Activated CD4-positive, CD25-positive, alpha-beta regulatory T cell treated with anti-CD3 and anti-CD28 coated beads, Interleukin-2, amount 50 U/mL, for 16 hours (primary cell): ENCODE data around the gene LILRB3.
A peak's percentile ranks its signal among the peaks of the same experiment; 100 is the strongest.
"Not testable (repeated sequence)": the region's sequence is repeated elsewhere in the genome, so short reads cannot be mapped to it uniquely, and the experiment has no call there.

ENCODE experiments used
- DNase-seq: peaks from one replicate; pipeline ENCODE4 v3.0.0-alpha.2; 2020; ENCODE audit warnings: low read depth, low spot score

LILRB3 gene

DNA sequence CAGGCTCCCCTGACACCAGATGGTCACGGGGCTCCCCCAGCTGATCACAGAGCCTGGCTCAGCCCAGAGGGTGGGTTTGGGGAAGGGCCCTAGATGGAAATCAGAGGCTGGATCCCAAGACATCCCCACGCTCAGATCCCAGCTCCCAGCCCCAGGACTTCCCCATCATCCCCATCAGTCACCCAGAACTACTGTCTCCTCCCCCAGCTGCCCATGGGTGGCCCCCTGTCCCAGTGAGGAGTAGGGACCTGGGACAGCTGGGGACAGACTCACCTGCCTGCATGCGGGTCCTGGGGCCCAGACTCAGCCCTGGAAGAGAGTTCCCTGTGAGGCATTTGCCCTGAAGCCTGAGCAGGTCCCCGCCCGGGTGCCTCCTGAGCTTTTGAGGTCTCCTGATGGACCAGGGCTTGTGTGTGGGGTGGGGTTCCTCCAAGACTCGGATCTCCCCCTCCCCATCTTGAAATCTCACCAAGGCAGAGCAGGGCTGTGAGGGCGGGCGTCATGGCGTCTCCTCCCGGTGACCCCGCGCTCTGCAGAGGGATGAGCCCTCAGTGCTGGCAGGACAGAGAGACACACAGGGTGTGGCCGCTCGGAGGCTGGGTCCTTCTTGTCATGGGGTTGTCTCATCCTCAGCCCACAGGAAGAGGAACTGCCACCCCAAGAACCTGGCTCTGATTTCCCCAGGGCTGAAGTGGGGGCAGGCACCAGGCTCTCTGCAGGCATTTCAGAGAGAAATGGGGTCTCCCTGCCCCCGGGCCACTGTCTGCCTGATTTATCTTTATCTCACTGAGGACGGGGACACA, at the start of gene LILRB3:
TSS of gene LILRB3 (minus strand) at position 534 of the 803 bp plus-strand sequence. CDS start at position 503, 31 bp downstream.
- not testable (repeated sequence) for DNase-seq

DNA sequence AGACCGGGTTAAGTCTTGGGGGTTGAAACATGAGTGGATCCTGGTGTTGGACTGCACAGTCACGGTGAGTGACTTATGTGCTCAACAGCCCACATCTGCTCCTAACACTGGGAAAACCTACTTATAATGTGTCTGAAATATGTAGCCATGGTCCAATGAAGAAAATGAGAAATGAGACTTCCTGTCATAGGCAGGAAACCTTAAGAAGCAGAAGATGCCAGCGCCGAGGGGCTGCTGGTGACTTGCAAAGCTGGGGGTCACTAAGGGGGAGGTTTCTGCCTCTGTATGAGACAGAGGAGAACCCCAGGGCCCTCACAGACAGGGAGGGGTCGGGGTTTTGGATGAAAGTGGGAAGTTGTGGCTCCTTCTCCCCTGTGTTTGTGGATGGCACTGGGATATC, 49.4 kb upstream of the LILRB3 start:
- DNase-seq: not testable (repeated sequence)

GRCh38 chr19:54271587-54271986, 48.8 kb upstream of the LILRB3 start:
- DNase-seq: not testable (repeated sequence)

DNA sequence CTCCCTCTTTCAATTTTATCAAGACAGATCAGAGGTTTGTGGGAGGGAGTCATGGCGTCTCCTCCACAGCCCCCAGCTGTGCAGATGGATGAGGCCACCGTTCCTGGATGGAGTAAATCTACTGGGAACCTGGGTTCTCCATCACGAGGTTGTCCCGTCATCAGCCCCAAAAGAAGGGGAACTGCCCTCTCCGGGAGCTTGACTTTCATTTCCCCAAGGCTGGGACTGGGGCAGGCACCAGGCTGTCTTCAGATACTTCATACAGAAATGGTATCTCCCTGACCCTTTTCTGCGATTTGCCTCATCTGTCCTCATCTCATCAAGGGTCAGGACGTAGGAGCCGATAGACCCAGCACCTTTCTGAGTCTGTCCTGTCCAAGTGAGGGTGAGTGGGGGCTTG, 48.3 kb upstream of the LILRB3 start:
- DNase-seq: no peak

DNA sequence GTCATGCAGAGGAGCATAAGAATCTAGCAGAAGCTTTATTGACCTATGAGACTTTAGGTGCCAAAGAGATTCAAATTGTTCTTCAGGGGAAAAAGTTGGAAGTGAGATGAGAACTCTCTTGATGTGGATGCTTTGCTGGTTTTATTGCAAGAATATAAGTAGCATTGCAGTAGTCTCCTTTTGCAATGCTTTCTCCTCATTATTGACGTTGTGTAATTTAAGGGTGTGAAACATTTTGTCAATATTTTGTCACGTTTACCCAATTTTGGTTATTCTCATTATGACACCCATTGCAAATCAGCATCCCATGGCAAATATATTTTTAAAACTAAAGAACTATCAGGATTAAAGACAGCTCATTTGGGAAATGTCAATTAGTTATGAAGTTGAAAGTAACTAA, 46.1 kb upstream of the LILRB3 start:
- DNase-seq: no peak

DNA sequence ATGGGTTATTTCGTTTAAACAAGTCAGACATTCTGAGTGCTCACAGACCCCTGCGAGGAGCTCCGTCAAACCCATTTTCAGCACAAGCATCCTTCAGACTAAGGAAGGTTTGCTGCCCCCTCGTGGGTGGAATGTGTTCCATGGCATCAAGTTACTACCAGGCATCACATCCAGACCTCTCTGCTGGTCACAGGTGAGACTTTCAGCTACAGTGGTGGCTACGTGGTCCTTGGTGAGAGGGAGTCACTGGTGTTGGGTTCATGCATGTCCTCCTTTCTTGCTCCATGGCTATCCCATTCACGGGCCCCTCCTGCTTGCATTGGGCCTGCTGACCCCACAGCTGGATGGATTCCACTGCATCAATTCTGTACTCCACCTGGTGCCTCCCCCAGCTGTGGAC, 43.3 kb upstream of the LILRB3 start:
- DNase-seq: peak; percentile 44

DNA sequence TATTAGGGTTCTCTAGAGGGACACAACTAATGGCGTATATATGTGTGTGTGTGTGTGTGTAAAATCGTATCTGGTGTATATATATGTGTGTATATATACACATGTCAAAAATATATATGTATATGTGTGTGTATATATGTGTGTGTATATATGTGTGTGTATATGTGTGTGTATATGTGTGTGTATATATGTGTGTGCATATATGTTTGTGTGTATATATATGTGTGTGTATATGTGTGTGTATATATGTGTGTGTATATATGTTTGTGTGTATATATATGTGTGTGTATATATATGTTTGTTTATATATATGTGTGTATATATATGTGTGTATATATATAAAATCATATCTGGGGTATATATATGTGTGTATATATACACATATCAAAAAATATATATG, 39.7 kb upstream of the LILRB3 start:
- DNase-seq: no peak

DNA sequence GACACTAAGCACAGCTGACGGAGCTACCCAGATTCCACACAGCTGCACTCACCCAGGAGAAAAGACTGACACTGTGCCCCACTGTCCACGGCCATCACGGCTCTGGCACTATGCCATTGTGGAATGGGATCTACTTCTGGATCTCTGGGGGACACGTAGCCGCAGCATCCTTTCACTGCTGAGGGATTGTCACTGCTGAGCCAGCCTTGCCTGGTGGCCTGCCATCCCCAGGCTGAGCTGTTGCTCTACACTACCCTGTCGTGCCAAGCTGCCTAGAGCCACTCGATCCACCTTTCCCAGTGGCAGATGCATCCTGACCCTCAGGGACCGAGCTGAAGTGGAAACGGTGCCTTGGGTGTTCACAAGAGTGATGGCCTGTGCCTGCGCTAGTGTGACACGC, 39.3 kb upstream of the LILRB3 start:
- no peak for DNase-seq

GRCh38 chr19:54257116-54257480, 34.3 kb upstream of the LILRB3 start, which contains the start of gene LILRB5:
Gene LILRB5, minus strand, starts transcription at chr19:54257273. Its CDS starts 80 bp downstream, at chr19:54257193.
- no peak for DNase-seq

- no peak for DNase-seq
Measured at GRCh38 chr19:54256250-54257115, 33.7 kb upstream of the LILRB3 start.

- DNase-seq: no peak
Measured at GRCh38 chr19:54255105-54255775, 32.4 kb upstream of the LILRB3 start.

DNA sequence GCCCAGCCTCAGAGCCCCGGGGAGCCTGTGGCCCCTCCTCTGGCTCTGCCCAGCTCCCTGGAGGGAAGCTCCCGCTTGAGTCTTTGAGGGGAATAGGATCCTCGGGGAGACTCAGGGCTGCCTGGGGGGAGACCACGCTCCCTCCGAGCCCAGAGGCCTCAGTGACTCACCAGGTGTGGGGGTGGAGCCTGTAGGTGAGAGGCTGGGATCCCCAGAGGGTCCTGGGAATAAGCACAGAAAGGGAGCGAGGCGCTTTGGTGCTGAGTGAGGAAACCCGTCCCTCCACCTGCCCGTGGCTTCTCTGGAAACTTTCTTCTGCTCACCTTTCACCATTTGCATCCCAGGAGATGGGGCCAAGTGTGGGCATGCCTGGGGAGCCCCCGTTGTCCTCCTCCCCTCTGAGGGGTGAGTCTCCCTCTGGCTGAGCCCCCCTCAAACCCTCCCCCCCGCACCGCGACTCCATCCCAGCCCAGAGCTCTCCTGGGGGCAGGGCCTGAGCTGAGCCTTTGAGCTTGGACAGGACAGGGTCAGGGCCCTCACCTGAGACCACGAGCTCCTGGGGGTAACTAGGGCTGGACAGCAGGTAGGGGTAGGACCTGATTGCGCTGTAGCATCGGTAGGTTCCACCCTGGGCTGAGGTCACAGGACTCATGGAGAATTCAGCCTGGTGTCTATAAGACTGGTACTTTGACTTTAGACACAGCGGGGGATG, 31.5 kb upstream of the LILRB3 start:
- no peak for DNase-seq

DNA sequence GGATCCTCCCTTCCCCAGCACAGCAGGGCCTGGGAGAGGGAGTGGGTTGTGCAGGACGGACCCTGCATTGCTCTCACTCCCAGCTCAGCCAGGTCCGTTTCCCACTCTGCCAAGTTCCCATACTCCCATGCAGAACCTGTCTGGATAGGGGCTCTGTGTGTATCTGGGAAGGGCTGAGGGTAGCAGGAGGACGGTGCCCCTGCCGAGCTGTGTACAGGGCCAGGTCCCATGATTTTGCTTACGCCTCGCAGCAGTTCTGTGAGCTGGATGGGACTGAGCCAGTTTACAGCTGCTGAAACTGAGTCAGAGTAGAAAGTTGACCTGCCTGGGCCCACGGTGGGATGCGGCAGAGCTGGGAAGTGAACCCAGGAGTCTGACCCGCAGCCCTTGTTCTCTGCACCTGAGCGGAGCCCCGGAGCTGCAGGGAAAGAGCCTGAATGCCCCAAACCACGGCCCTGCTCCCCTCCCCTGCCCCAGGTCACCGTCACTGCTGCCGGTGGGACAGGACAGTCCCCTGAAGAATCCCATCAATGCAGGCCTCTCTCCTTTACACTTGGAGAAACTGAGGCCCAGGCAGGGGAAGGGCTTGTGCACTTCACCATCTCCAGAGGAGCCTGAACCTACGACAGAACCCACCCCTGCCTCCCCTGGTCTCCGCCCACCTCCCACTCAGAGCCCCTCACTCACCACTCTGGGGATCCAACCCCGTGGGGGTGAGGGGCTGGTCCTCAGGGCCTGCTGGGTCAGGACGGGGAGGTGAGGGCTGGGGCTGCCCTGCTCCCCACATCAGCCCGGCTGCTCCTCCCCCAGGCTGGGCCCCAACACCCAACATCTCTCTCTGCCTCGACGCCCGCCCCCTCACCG, 30.8 kb upstream of the LILRB3 start:
- no peak for DNase-seq

- no peak for DNase-seq
Measured at GRCh38 chr19:54252845-54253244, 30.0 kb upstream of the LILRB3 start.

DNA sequence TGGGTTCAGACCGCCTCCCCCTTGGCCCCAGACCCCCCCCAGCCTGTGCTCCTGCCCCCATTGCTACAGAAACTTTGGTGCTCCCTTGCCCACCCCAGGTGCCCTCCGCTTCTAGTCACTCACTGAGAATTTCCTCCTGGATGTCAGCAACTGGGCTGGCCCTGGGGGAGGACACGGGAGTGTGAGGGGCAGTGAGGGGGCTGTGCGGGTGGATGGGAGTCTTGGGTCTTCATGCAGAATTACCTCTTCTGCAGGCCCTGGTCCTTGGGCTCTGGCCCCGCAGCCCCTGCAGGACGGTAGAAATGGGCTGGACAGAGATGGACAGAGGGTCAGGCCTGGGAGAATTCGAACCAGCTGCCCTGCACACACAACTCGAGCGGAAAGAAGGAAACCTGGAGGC, 29.4 kb upstream of the LILRB3 start:
- no peak for DNase-seq

DNA sequence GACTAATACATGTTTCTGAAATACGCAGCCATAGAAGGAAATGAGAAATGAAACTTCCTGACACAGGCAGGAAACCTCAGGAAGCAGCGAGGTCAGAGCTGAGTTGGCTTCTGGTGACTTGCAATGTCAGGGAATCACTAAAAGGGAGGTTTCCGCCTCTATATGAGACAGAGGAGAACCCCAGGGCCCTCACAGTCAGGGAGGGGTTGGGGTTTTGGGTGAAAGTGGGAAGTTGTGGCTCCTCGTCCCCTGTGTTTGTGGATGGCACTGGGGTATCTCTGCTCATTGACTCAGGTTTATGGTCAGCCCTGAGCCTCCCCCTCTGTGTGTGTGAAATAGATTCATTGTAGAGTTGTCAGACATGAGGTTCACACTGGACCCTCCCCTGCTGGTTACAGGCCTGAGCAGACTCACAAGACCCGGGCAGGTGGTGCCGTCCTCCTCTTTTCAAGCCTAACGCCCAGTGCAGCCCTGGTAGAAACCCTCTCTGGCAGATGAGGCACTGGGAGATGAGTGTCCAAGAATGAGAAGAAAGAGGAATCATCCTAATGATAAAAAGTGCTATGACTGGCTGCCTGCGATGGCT, 25.3 kb upstream of the LILRB3 start:
- DNase-seq: no peak

GRCh38 chr19:54247106-54247930, 24.5 kb upstream of the LILRB3 start:
- no peak for DNase-seq

DNA sequence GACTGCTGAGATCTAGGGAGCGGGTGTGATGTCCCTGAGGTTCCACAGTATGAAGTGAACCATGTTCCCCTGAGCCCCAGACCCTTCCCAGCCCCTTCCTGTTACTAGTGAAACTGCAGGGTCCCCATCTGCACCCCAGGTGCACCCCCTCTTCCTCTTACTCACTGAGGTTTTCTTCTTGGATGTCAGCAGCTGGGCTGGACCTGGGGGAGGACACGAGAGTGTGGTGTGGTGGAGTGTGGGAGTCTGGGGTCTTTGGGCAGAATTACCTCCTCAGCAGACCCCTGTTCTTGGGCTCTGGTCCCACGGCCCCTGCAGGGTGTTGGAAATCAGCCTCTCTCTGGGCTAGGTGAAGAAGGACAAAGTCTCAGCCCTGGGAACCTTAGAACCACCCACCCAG, 23.1 kb upstream of the LILRB3 start:
- DNase-seq: no peak

- DNase-seq: not testable (repeated sequence)
Measured at GRCh38 chr19:54243809-54244208, 21.0 kb upstream of the LILRB3 start.
